Activated T-cell treated with anti-CD3 and anti-CD28 coated beads, Interleukin-2, amount 50 U/mL, for 4 hours (primary cell): ENCODE data around the gene HMGB1. TPM values are rescaled to one million over a fixed set of nuclear protein-coding genes. Genes with fewer than 3 reads are reported as not detected.

Experiments used
- ATAC-seq, 2 donors: fragments of 200-7000 bp; cut with Tn5 transposase; one replicate each; pipeline ENCODE4 v1.10.0; 2021
- DNase-seq: peaks from one replicate; pipeline ENCODE4 v3.0.0-alpha.2; 2020
- H3K27me3 Mint-ChIP-seq: one replicate; pipeline ENCODE4 v1.8.0; 2021; ENCODE audit warnings: low read depth, mixed read lengths
- H3K36me3 Mint-ChIP-seq: one replicate; pipeline ENCODE4 v1.8.0; 2022; ENCODE audit warnings: mixed read lengths; ENCODE audit not compliant: insufficient read depth
- H3K4me1 Mint-ChIP-seq: one replicate; pipeline ENCODE4 v1.8.0; 2021; ENCODE audit warnings: low read depth, mixed read lengths
- H3K4me3 Mint-ChIP-seq: one replicate; pipeline ENCODE4 v1.8.0; 2021; ENCODE audit warnings: mild to moderate bottlenecking, moderate library complexity, mixed read lengths
- H3K9me3 Mint-ChIP-seq: one replicate; pipeline ENCODE4 v1.8.0; 2021; ENCODE audit warnings: mixed read lengths
- total RNA-seq, 3 donors: library from RNA; stranded (reverse); gene quantifications; one replicate each; pipeline ENCODE4 v1.2.1, GENCODE V29; 2021

The HMGB1 gene
- total RNA-seq, 3 donors from 2014 or later: 372 to 448 (median 435) TPM

DNA sequence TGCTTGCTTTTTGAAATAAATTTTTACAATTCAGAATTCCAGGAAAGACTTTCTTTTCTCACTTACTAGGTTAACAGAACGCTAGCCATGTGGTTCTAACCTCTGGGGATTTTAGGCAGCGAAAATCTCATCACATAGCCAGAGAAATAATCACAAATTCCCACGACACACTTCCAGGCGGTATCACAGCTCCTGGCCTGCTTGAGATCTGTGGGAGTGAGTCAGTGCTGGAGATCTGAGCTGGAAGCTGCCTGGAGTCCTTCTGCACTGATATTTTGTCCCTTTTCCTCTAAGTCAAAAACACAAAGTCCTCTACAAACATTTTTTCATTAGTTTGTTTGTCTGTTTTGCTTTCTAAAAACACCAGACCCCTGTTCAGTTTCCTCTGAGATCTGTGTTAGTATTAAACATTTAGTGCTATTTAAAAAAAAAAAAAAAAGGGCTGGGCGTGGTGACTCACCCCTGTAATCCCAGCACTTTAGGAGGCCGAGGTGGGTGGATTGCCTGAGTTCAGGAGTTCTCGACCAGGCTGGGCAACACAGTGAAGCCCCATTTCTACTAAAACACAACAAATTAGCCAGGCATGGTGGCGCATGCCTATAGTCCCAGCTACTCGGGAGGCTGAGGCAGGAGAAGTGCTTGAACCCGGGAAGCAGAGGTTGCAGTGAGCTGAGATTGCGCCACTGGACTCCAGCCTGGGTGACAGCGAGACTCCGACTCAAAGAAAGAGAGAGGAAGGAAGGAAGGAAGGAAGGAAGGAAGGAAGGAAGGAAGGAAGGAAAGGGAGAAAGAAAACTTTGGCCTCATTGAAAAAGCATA lies 55.6 kb downstream of the HMGB1 start:
- no peak overlapping the region for H3K4me3 Mint-ChIP-seq
- no peaks in the 10 kb centered on the region for H3K9me3 Mint-ChIP-seq
- ATAC-seq (no peak), DNase-seq (no peak)
- H3K4me1 Mint-ChIP-seq: peaks cover 28% of the 10 kb centered on the region
- H3K27me3 Mint-ChIP-seq: no peaks in the 10 kb centered on the region
- H3K36me3 Mint-ChIP-seq: no peaks in the 10 kb centered on the region

DNA sequence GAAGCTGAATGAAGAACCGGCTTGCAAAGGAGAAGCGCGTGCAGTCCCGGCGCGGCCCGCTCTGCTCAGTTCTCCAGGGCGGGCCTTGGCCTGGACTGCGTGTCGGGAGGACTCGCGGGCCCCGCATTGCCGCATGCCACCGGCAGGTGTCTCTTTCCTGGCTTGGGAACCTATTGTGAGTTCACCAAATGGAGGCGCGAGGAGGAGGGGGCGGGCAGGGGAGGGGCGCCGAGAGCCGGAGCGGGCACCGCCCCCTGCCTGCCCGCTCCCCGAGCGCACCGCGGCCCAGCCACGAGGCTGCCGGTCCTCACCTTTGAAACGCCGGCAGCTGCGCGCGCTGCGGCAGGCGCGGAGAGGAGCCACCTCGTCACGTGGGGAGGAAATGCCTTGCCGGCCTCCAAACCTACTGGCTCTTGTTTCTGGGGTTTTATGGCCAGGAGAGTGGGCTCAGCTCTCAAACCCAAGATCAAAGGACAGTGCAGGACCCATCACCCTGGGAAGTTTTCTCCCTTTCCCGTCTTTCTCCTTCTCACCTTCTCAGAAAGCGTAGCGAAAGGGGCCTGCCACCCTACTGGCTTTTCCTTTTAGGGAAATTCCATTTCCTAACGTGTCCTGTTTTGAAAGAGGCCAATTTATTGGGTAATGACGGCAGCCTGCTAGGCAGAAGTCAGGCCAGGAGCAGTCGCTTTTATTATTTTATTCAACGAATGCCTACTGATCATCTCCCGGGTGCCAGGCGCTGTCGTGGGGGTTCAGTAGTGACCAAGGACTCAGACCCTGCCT lies 57.2 kb downstream of the HMGB1 start:
- Mint-ChIP-seq H3K27me3 (no peaks in the 10 kb centered on the region), H3K4me3 (peak overlapping the region; percentile 16), H3K36me3 (no peaks in the 10 kb centered on the region), H3K9me3 (no peaks in the 10 kb centered on the region), H3K4me1 (peaks cover 28% of the 10 kb centered on the region)
- DNase-seq: peak; percentile 92
- ATAC-seq: peak; percentile 98

DNA sequence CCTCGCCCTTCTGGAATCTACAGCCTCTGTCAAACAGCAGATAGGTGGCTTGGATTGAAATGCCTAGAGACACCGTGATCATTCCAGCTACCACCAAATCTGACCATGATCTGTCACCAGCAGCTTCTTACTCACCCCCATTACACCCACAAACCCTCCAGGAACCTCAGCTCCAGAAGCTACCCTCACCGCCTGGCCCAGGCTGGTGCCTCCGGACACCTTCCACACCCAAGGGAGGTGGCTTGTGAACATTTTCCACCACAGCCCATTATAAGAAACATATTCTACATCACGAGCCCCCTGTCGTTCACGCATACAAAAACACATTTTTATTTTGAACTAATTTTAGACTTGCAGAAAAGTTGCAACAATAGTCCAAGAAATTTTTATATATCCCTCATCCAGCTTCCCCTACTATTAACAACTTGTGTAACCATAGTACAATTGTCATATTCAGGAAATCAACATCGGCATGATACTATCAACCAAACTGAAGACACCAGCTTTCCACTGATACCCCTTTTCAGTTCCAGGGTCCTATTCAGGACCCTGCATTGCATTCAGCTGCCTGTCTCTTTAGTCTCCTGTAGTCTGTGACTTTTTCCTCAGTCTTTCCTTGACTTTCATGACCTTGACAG lies 58.8 kb downstream of the HMGB1 start:
- no peak overlapping the region for H3K4me3 Mint-ChIP-seq
- H3K9me3 Mint-ChIP-seq: no peaks in the 10 kb centered on the region
- H3K4me1 Mint-ChIP-seq: peaks cover 24% of the 10 kb centered on the region
- no peaks in the 10 kb centered on the region for H3K36me3 Mint-ChIP-seq
- H3K27me3 Mint-ChIP-seq: no peaks in the 10 kb centered on the region
- DNase-seq (no peak), ATAC-seq (no peak)

Other genes with a start within 250 kb of the HMGB1 start
- 1 to 10 TPM; 3.3 to 5.2 (median 4.0) TPM for gene KATNAL1, start 158.4 kb downstream of the HMGB1 start, total RNA-seq
- gene UBE2L5, start 43.4 kb downstream of the HMGB1 start, total RNA-seq: not detected
- gene USPL1, start 152.0 kb upstream of the HMGB1 start, total RNA-seq: 10 to 100 TPM; 12.9 to 13.7 (median 13.3) TPM